DOHH2 (cell line): ENCODE results near the gene ZSCAN1.

Source experiments
- EZH2phosphoT487 ChIP-seq: fragments of 200-600 bp; sonication (generic); IDR thresholded peaks from 2 replicates; pipeline ENCODE4 v1.6.1; 2017; ENCODE audit warnings: borderline replicate concordance, mild to moderate bottlenecking, antibody characterized with exemption, low read length, moderate library complexity, mixed read lengths
- TF ChIP-seq, protein P1 (sequence below): fragments of 200-600 bp; sonication (generic); IDR thresholded peaks from one replicate; pipeline ENCODE4 v1.5.1; 2014; ENCODE audit warnings: antibody characterized with exemption, mild to moderate bottlenecking, low read depth, low read length; ENCODE audit not compliant: poor library complexity, severe bottlenecking

DNA sequence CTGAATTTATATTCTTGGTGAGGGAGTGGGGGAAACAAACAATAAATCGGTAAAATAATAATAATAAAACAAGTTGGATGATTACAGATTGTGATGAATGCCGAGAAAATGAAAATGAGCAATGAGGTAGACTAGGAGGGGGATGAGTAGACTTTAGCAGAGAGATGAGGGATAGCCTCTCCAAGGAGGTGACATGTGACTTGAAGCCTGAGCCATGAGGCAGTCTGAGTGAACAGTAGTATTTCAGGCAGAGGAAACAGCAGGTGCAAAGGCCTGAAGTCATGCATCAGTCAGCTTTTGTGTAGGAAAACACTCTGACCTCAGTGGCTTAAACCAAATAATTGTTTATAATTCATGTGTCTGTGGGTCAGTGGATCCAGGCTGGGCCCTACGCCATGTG is 29.9 kb downstream of the ZSCAN1 start:
- TF ChIP-seq, protein P1, sequence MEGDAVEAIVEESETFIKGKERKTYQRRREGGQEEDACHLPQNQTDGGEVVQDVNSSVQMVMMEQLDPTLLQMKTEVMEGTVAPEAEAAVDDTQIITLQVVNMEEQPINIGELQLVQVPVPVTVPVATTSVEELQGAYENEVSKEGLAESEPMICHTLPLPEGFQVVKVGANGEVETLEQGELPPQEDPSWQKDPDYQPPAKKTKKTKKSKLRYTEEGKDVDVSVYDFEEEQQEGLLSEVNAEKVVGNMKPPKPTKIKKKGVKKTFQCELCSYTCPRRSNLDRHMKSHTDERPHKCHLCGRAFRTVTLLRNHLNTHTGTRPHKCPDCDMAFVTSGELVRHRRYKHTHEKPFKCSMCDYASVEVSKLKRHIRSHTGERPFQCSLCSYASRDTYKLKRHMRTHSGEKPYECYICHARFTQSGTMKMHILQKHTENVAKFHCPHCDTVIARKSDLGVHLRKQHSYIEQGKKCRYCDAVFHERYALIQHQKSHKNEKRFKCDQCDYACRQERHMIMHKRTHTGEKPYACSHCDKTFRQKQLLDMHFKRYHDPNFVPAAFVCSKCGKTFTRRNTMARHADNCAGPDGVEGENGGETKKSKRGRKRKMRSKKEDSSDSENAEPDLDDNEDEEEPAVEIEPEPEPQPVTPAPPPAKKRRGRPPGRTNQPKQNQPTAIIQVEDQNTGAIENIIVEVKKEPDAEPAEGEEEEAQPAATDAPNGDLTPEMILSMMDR: no peak
- TF ChIP-seq EZH2phosphoT487: no peak
